GM12891 (cell line): ENCODE results near the gene BCLAF1. TPM values are rescaled to one million over a fixed set of nuclear protein-coding genes. Genes with fewer than 3 reads are reported as not detected.

ENCODE experiments used
- DNase-seq: peaks from one replicate; pipeline ENCODE4 v3.0.0; 2011; ENCODE audit warnings: low spot score; ENCODE audit not compliant: insufficient read length
- FAIRE-seq: peaks from 2 replicates; lab custom pipeline; 2011; peaks lifted over from hg19 to GRCh38; lab: Jason Lieb, UNC
- PAX5 ChIP-seq: IDR thresholded peaks from 2 replicates; pipeline ENCODE4 v1.6.1; 2011; ENCODE audit warnings: low read length, moderate library complexity, mild to moderate bottlenecking; ENCODE audit not compliant: insufficient read depth, severe bottlenecking
- POLR2A ChIP-seq: IDR thresholded peaks from 2 replicates; pipeline ENCODE4 v1.6.1; 2011; ENCODE audit warnings: low read depth, low read length, control low read depth
- POLR2AphosphoS5 ChIP-seq: IDR thresholded peaks from 2 replicates; pipeline ENCODE4 v1.6.1; 2011; ENCODE audit warnings: low read depth, low read length, control low read depth
- POU2F2 ChIP-seq: IDR thresholded peaks from 2 replicates; pipeline ENCODE4 v1.6.1; 2011; ENCODE audit warnings: low read depth, mild to moderate bottlenecking, control low read depth, low read length, moderate library complexity
- SPI1 ChIP-seq: IDR thresholded peaks from 2 replicates; pipeline ENCODE4 v1.6.1; 2011; ENCODE audit warnings: low read depth, low read length, control low read depth
- TAF1 ChIP-seq: IDR thresholded peaks from 2 replicates; pipeline ENCODE4 v1.6.1; 2011; ENCODE audit warnings: low read depth, low read length, control low read depth
- polyA plus RNA-seq: library from polyadenylated mRNA; unstranded; fragments of >200 nt; gene quantifications from one replicate; pipeline ENCODE4 v1.2.1, GENCODE V29; 2012; ENCODE audit warnings: low read depth, missing spikeins, inconsistent platforms; ENCODE audit not compliant: missing spikeins

The BCLAF1 gene, protein sequence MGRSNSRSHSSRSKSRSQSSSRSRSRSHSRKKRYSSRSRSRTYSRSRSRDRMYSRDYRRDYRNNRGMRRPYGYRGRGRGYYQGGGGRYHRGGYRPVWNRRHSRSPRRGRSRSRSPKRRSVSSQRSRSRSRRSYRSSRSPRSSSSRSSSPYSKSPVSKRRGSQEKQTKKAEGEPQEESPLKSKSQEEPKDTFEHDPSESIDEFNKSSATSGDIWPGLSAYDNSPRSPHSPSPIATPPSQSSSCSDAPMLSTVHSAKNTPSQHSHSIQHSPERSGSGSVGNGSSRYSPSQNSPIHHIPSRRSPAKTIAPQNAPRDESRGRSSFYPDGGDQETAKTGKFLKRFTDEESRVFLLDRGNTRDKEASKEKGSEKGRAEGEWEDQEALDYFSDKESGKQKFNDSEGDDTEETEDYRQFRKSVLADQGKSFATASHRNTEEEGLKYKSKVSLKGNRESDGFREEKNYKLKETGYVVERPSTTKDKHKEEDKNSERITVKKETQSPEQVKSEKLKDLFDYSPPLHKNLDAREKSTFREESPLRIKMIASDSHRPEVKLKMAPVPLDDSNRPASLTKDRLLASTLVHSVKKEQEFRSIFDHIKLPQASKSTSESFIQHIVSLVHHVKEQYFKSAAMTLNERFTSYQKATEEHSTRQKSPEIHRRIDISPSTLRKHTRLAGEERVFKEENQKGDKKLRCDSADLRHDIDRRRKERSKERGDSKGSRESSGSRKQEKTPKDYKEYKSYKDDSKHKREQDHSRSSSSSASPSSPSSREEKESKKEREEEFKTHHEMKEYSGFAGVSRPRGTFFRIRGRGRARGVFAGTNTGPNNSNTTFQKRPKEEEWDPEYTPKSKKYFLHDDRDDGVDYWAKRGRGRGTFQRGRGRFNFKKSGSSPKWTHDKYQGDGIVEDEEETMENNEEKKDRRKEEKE
- polyA plus RNA-seq, result 61.7 TPM

DNA sequence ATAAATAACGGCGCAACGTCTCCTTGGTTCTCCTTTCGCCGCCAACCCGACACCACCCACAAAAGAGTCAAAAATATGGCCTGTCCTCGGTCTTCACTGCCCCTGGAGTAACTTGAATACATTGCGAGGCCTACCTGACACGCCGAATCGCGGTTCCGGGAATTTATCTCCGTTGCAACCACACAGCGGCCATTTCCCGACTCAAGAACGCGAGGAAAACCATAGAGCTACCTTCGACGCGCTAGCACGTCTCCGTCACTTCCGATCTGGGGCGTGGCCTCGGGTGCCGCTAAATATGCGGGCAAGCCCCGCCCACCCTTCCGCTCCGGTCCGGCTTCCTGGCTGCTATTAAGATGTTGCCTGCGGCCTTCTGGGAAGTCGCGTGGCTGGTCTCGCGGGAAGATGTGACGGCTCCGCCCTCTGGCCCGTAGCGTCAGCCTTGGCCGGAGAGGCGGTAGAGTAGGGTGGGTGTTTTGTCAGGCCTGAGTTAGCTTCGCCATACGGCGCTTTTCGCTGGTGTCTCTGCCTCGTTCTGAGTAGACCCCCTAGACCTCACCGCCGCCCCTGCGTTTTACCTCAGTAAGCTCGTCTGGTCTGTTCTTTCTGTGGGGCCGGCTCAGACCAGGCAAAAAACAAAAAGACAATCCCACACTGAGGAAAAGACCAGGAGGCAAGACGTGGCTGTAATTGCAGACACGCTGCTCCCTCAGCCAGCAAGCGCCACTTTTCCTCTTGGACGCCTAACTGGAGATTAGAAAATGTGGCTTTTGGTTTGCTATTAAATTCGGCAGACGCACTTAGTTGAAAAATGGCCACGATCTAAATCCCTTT is at the start of gene BCLAF1:
Gene BCLAF1 (minus strand): TSS at position 268 of the 831 bp plus-strand sequence. CDS start 9,980 bp downstream, outside the sequence.
- TF ChIP-seq PAX5 (no peak), POLR2A (peak; percentile 99), POU2F2 (peak; percentile 61; the same call in 1 of the 2 replicates), POLR2AphosphoS5 (peak; percentile 98), TAF1 (peak; percentile 96), SPI1 (no peak; the same call in 1 of the 2 replicates)
- DNase-seq (peak; percentile 80), FAIRE-seq (peak; percentile 99)

DNA sequence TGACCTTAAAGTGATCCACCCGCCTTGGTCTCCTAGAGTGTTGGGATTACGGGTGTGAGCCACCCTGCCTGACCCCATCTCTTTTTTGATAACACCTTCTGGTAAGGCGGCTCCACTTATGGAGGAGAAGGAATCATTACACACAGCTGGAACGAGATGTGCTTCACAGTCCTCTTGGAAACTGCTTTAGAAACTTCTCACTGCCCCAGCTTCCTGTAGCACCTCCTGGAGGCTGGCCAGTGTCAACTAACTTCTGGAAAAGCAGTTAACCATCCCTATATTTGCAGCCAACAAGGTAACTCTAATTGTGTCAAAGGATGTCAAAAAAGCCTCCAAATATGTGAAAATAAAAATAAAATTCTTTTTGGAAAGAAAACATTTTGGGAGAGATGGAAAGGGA is 48.8 kb upstream of the BCLAF1 start:
- DNase-seq, result no peak
- no peak for FAIRE-seq
- TF ChIP-seq SPI1 (no peak), POLR2A (no peak), POLR2AphosphoS5 (no peak), TAF1 (no peak), POU2F2 (no peak)

GRCh38 chr6:136337606-136338005 is 48.0 kb upstream of the BCLAF1 start:
- no peak for FAIRE-seq
- TF ChIP-seq POLR2AphosphoS5 (no peak), SPI1 (no peak), POLR2A (no peak), TAF1 (no peak), POU2F2 (no peak), PAX5 (no peak)
- DNase-seq, result no peak

DNA sequence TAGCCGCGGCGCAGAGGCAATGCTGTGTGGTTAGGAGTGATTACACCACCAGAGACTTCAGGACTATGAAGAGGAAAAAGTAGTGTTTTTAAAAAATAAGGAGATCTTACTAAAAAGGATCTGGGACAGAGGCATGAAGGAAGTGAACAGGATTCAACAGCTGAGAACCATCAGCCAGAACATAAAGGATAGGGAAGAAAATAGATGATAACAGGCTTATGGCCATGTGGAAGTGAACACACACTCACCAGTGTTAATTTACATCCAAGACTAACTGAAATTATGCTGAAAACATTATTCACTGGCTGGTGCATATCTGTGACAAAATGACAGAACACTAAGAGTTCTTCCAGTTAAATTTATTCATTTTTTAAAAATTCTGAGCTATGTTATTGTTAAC is 47.5 kb upstream of the BCLAF1 start:
- DNase-seq (no peak), FAIRE-seq (no peak)
- TF ChIP-seq SPI1, result no peak
- no peak for TF ChIP-seq TAF1
- no peak for TF ChIP-seq PAX5
- no peak for TF ChIP-seq POLR2A
- no peak for TF ChIP-seq POLR2AphosphoS5

DNA sequence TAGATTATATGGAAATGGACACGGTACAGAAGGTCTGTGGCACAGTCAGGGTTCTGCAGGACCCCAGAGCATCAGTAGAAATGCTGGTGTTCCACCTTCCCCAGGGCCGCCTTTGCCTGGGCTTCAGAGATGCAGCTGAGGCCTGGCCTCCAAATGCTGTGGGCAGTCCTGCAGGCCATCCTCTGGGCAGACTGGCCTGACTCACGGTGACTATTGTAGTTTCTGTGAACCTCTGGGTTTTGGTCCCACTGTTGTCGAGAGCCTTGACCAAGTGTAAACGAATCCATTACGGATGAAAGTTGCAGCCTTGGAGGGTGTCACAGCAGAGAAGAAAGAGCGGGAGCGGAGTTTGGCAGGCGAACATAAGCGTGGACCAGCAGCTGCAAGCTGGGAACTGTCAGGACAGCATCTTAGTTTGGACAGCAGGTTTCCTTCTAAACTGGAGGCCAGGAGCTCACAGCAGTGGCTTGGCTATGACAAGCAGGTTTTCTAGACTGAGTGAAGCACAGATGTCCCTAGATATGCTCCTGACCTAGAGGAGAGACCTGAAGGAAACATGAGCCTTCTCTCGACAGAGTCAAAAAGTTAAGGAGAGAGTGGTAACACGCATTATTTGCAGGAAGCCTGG is 46.2 kb upstream of the BCLAF1 start:
- FAIRE-seq, result no peak
- no peak for TF ChIP-seq PAX5
- TF ChIP-seq POLR2A, result no peak
- no peak for TF ChIP-seq SPI1
- no peak for TF ChIP-seq POU2F2
- no peak for TF ChIP-seq POLR2AphosphoS5
- TF ChIP-seq TAF1, result no peak
- DNase-seq, result no peak

GRCh38 chr6:136334853-136335252 is 45.2 kb upstream of the BCLAF1 start:
- no peak for DNase-seq

DNA sequence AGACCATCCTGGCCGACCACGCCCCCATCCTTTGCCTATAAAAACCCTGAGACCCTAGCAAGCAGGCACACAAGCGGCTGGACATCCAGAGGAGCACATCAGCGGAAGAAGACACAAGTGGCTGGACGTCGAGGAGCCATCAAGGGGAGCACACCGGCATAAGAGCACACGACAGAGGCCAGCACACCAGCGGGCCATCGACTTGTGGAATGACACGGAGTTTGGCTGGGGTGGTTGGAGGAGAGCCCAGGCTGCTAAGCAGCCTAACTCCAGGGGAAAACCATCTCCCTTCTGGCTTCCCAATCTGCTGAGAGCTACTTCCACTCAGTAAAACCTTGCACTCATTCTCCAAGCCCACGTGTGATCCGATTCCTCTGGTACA is 44.8 kb upstream of the BCLAF1 start:
- FAIRE-seq (no peak), DNase-seq (no peak)
- TF ChIP-seq POLR2A, result no peak
- TF ChIP-seq PAX5, result no peak
- TF ChIP-seq TAF1, result no peak
- no peak for TF ChIP-seq POLR2AphosphoS5
- no peak for TF ChIP-seq SPI1
- TF ChIP-seq POU2F2, result no peak

More at GRCh38 chr6:136334853-136335252, 45.2 kb upstream of the BCLAF1 start:
- TF ChIP-seq PAX5 (no peak), POLR2A (no peak), SPI1 (no peak), POLR2AphosphoS5 (no peak), TAF1 (no peak), POU2F2 (no peak)
- no peak for FAIRE-seq

DNA sequence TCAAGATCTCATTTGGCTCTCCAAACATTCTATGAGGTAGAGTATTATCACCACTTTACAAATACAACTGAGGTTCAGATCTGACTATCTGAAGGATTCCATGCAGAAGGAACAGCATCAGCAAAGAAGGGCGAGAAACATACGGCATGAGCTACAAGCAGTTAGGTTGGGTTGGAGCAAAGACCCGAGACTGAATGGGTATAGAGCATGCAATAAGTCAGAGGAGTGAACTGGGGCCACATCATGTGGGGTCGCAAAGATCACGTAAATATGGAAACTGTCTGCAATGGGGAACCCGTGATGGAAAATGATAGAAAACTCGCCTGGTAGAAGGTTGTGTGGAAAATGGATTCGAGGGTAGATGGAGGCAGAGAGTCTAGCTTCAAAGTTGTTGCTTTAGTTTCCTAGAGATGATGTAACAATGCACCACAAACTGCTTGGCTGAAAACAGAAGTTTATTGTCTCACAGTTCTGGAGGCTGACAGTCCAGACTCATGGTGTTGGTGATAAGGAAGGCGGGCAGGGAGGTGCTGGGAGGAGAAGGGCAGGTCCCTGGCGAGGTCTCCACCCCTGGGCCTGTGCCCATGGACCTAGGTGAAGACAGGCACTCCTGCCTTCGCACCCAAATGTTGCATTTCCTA is 44.3 kb upstream of the BCLAF1 start:
- DNase-seq (no peak), FAIRE-seq (no peak)
- TF ChIP-seq PAX5, result no peak
- TF ChIP-seq POU2F2, result no peak
- no peak for TF ChIP-seq SPI1
- no peak for TF ChIP-seq TAF1
- no peak for TF ChIP-seq POLR2A
- TF ChIP-seq POLR2AphosphoS5, result no peak
